Hematopoietic multipotent progenitor cell treated with erythropoietin and hydrocortisone succinate and interleukin-3 and kit ligand, for 17 days (in vitro differentiated cells): ENCODE results near the gene VCP.

Source experiments
- DNase-seq: peaks from one replicate; pipeline ENCODE4 v3.0.0-alpha.2; 2015; ENCODE audit warnings: low spot score

Gene VCP

GRCh38 chr9:35103660-35104191 lies 31.3 kb upstream of the VCP start:
- no peak for DNase-seq

- DNase-seq: peak; percentile 94
These were observed 30.6 kb upstream of the VCP start, which contains the start of gene STOML2 for GRCh38 chr9:35102769-35103659. STOML2 (minus strand) TSS chr9:35103131; CDS start chr9:35103094, 37 bp downstream.

DNA sequence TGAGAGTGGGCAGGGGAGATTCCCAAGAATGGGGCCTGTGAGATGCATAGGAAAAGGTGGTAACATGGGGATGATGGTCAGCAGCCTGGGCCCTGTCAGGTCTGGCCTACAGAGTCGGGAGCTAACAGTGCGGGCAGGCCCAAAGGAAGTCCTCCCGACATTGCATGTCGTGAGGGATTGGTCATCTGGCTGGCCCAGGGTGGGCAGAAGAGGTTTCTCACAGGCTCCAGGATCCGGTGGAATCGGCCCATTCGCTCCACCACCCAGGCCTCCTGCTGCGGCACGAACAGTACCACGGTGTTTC lies 30.0 kb upstream of the VCP start:
- DNase-seq: no peak

GRCh38 chr9:35097573-35097972 lies 25.1 kb upstream of the VCP start:
- DNase-seq: no peak

- DNase-seq: peak; percentile 91
These were observed 23.8 kb upstream of the VCP start, which contains the start of gene PIGO for GRCh38 chr9:35096035-35096849. PIGO (minus strand) TSS chr9:35096591; CDS start chr9:35095565, 1,026 bp downstream.

DNA sequence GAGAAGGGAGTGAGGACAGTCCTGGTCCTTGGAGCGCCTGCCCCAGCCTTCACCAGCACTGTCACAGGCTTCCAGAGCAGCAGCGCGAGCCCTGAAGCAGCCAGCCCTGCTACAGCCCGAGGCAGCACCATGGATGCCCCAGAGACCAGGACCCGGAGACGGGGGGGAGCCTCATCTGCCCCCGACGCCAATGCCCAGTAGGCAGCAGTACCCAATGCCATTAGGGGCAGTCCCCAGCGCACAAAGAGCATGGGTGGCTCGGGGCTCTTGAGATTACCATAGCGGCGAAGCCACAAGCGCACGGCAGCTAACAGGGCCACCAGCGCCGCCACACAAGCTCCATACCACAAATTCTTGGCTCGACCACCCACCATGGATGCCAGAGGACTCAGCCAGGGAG lies 19.1 kb upstream of the VCP start:
- no peak for DNase-seq

GRCh38 chr9:35089434-35089833 lies 17.0 kb upstream of the VCP start:
- no peak for DNase-seq

DNA sequence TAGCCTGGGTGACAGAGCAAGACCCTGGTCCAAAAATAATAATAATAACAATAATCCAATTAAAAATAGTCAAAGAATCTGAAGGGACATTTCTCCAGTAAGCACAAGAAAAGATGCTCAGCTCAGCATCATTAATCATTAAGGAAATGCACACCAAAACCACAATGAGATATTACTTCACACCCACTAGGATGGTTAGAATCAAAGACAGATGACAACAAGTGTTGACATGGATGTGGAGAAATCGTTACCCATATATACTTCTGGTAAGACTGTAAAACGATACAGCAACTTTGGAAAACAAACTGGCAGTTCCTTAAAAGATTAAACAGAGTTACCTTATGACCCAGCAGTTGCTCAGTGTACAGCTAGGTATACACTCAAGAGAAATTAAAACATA lies 12.7 kb upstream of the VCP start:
- no peak for DNase-seq

DNA sequence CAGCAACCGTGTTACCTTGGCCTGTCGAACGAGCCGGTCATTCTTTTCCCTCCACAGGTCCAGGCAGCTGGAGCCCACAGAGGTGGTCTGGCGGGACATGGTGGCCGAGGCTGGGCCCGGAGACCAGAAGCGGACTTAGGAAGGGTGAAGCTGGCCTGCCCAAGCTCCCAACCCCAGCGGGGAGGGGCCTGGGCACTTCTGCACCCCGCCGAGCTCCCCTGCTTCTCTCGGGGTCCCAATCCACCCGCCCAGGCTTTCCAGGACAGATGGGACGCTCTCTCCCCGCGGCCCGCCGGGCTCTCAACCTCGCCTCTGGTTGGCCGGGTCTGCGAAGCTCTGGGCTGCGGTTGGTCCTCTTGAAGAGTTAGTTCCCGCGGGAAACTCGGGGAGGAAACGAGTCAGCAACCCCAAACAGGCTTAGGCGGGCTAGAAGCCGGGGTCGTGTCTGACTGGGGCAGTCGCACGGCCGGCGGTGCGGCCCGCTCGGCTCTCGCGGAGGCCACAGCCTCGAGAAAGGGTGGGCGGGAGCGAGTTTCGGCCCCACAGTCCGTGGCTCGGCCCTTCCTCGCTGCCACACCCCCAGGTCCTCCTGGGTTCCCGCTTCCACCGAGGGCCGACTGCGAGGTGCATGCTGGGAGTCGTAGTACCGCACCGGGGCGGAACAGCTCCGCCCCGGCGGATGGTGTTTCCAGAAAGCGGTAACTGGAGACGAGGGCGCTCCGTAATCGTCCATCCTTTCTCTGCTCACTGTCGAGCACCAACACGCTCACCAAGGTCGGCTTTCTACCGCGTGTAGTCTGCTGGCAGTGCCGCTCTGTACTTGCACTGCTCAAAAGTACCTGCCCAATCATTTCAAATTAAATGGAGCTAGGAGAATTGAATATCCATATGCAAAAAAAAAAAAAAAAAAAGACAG lies 7.3 kb upstream of the VCP start, which contains the start of gene FANCG:
Gene FANCG (minus strand): TSS at position 517 of the 916 bp plus-strand sequence. CDS start 418 bp downstream, at position 99.
- DNase-seq: peak; percentile 82

DNA sequence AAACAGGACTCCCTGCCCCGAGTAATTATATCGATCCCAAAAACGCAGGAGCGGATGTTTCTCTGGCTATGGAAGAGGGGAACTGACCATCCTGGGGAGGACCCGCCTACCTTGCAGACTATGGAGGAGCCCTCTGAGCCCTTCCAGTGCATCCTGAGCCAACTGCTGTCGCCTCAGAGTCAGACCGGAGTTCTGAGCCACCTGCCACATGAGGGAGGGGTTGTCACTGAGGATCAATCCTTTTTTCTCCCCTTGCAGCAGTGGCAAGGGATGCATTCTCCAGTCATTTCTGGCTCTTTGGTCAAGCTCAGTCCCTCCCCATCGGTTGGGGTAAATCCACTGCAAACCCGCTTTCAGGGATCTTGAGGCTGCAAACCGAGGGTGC lies 6.6 kb upstream of the VCP start:
- no peak for DNase-seq

DNA sequence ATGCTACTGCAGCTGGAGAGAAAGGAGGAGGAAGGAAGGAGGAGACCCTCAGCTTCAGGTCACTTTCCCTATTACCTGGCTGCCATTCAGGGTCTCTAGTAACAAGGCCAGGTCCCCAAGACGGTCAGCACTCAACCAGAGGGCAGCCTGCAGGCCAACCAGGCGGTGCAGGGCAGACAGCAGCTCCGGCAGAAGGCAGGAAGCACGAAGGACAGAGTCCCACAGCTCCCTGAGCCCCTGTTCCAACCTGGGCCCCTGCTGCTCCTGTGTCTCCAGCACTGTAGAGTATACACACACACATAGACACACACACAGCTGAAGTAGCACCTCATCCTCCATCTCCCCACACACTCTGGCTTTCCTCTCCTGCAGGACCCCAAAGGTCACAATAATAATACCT lies 5.6 kb upstream of the VCP start:
- no peak for DNase-seq

DNA sequence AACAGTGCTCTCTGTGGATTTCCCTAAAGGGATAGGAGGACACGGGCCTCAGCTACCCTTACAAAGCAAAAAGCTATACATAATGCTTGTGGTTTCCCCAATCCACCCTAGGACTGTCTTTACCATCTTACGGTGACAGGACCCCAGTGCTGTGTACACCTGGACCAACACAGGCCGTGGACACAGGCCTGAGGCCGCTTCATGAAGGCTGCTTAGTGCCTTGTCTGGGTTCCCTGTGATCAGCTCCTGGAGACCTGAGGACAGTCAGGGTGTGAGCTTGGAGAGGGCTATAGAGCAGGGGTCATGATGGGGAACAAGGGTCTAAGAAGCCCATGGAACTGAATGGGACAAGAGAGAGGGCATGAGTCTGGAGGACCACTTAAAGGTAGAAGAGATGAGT lies 4.4 kb upstream of the VCP start:
- DNase-seq: no peak

- DNase-seq: no peak
These were observed 2.9 kb upstream of the VCP start for GRCh38 chr9:35075358-35075757.

DNA sequence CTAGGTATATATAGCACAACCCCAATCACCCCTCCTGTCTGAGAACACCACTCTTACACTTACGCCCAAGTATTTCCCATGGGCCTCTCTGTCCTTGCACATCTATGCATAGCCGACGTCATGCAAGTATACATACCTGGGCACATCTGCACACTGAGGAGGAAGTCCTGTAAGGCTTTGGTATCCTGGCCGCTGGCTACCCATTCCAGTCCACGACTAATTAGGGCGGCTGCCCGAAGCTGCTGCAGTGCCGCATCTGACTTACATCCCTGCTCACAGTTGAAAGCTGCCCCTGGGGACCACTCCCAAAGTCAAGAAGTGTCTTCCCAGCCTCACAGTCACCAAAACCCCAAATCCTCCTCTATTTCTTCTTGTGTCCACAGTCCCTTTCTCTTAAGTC lies 2.4 kb upstream of the VCP start:
- no peak for DNase-seq

DNA sequence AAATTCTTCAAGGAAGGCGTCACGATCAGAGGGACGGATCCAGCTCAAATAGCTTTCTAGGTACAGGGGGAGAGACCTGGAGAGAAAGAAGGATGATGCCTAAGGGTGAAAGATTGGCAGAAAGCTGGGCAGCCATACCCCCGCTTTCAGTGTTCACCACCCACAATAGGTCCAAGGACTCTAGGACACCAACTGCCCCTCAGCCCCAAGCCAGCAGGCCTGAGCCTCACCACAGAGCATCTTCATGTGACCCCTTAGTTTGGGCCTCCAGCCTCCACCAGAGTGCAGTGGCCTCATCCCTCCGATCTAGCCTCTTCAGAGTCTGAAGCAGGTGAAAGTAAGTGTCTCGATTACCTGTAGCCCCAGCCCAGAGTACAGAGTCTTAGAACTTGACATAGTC lies 1.7 kb upstream of the VCP start:
- no peak for DNase-seq

DNA sequence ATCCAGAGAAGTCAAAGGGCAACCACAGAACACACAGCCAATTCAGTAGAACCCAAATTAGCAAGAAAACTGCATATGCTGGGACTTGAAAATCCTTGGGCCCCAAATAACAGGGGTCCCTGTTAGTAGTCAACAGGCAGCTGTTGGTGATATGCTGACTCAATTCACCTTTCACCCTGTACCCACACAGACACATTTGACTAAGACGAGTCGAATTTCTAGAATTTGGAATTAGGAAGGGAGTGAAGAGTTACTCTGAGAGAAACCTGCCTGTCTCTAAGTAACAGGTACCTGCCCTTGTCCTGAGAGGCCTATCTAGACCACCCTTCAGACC lies 821 bp upstream of the VCP start:
- no peak for DNase-seq

- peak; percentile 90 for DNase-seq
These were observed 488 bp downstream of the VCP start for GRCh38 chr9:35071814-35072460.

GRCh38 chr9:35070823-35071813 lies 1.3 kb downstream of the VCP start:
- DNase-seq: peak; percentile 27

- no peak for DNase-seq
These were observed 3.4 kb downstream of the VCP start for GRCh38 chr9:35069020-35069419.

GRCh38 chr9:35067056-35067455 lies 5.4 kb downstream of the VCP start:
- no peak for DNase-seq
